DMS53 (cell line): ENCODE results near the gene SLC26A9.

Experiments used
- DNase-seq: peaks from one replicate; lab custom pipeline; 2025; lab: John Stamatoyannopoulos, UW

Gene SLC26A9

GRCh38 chr1:205943245-205943644 lies at the start of gene SLC26A9:
Gene SLC26A9 (minus strand): TSS chr1:205943456. CDS start chr1:205935820, 7,636 bp downstream.
- no peak for DNase-seq

- no peak for DNase-seq
Observed at GRCh38 chr1:205992218-205992882, 49.1 kb upstream of the SLC26A9 start.

- DNase-seq = no peak
Observed at GRCh38 chr1:205991237-205991636, 48.0 kb upstream of the SLC26A9 start.

- DNase-seq = no peak
Observed at GRCh38 chr1:205990226-205990625, 47.0 kb upstream of the SLC26A9 start.

GRCh38 chr1:205989786-205990185 lies 46.5 kb upstream of the SLC26A9 start:
- no peak for DNase-seq

GRCh38 chr1:205988585-205988995 lies 45.3 kb upstream of the SLC26A9 start:
- no peak for DNase-seq

GRCh38 chr1:205986861-205987260 lies 43.6 kb upstream of the SLC26A9 start:
- no peak for DNase-seq

GRCh38 chr1:205986292-205986691 lies 43.0 kb upstream of the SLC26A9 start:
- peak; percentile 31 for DNase-seq

GRCh38 chr1:205985330-205986005 lies 42.2 kb upstream of the SLC26A9 start:
- DNase-seq = peak; percentile 29

- DNase-seq = peak; percentile 87
Observed at GRCh38 chr1:205983925-205984725, 40.9 kb upstream of the SLC26A9 start.

- DNase-seq = peak; percentile 28
Observed at GRCh38 chr1:205981257-205981656, 38.0 kb upstream of the SLC26A9 start.

GRCh38 chr1:205980237-205980870 lies 37.1 kb upstream of the SLC26A9 start:
- peak; percentile 53 for DNase-seq

- no peak for DNase-seq
Observed at GRCh38 chr1:205979301-205979700, 36.0 kb upstream of the SLC26A9 start.

- no peak for DNase-seq
Observed at GRCh38 chr1:205978676-205979075, 35.4 kb upstream of the SLC26A9 start.

GRCh38 chr1:205977402-205978014 lies 34.3 kb upstream of the SLC26A9 start:
- peak; percentile 94 for DNase-seq

GRCh38 chr1:205976708-205977401 lies 33.6 kb upstream of the SLC26A9 start:
- peak; percentile 63 for DNase-seq

- no peak for DNase-seq
Observed at GRCh38 chr1:205976036-205976435, 32.8 kb upstream of the SLC26A9 start.

GRCh38 chr1:205975387-205975998 lies 32.2 kb upstream of the SLC26A9 start:
- no peak for DNase-seq

GRCh38 chr1:205974712-205975111 lies 31.5 kb upstream of the SLC26A9 start:
- no peak for DNase-seq

- no peak for DNase-seq
Observed at GRCh38 chr1:205973377-205974232, 30.3 kb upstream of the SLC26A9 start.
